ENCODE results near the gene STK32C.
A peak's percentile ranks its signal among the peaks of the same experiment; 100 is the strongest.
"Not testable (repeated sequence)": the region's sequence is repeated elsewhere in the genome, so short reads cannot be mapped to it uniquely, and the experiment has no call there.

The STK32C gene

DNA sequence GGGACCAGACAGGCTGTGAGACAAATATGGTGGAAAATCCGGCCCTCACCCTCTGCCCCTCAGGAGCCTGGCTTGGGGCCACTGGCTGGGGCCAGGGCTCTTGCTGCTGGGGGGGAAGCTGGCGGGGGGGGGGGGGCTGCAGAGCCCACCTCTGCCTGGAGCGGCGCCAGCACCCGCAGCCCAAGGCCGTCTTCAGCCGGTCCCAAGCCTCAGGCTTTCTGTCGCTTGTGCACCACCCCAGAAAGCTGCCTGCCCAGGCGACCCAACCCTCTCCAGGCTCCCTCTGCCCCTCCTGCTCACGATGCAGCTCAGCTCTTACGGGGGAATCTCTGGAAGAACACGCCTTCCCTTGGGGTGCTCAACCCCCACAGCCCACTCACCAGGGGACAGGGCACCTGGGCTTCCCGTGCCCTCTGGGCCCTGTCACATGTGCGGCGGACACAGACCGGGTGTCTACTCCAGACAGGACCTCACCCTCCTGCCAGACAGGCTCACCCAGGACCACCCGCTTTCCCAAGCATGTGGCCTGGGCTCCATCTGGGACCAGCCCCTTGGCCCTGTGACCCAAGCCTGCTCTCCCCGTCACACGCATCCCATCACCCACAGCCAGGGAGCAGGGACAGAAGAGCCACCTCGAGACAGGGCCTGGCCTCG, 77.1 kb downstream of the STK32C start:
- DNase-seq (ENCODE audit: low spot score): no peak

DNA sequence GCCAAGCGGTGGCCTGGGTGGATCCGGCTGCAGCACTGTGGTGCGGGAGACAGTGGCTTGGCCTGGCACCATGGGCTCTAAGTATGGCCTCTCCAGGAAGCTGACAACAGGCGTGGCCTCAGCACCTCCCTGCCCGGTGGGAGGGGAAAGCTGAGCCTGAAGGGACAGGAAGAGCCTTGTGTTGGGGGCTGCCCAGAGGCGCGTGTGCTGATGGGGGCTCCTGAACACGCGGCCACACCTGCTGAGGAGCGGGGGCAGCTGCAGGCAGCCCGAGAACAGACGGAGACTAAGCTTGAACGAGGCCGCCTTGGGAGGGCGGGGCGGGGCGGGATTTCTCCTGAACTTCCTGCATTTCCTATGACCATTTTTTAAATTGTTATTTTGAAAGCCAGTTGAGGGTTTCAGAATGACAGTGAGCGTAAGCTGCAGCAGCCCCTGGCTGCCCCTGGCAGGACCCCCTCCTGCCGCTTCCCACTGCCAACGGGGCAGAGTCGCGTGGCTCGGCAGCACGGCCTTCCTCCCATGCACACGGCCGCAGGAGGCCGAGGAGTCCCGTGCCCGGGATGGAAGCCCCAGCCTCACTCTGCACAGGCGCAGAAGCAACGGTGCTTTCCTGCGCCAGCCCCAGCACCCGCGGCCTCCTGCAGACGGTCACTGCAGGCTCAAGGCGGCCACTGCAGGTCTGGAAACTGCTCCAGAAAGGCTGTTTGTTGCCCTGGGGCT, 77.8 kb downstream of the STK32C start:
- DNase-seq (ENCODE audit: low spot score): peak; percentile 81

DNA sequence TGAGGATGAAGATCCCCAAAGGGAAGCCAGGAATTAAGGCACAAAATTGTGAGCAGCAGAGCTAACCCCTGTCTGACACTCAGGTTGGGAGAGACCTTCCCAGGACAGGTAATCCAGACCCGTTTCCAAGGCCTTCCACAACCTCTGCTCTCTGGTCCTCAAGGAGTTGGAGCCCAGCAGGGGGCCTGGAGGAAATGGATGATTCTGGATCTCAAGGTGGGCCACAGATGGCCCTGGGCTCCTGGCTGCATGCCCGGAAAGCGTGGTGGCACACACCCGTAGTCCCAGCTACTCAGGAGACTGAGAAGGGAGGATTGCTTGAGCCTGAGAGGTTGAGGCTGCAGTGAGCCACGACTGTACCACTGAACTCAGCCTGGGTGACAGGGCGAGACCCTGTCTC, 78.7 kb downstream of the STK32C start:
- DNase-seq (ENCODE audit: low spot score): no peak

DNA sequence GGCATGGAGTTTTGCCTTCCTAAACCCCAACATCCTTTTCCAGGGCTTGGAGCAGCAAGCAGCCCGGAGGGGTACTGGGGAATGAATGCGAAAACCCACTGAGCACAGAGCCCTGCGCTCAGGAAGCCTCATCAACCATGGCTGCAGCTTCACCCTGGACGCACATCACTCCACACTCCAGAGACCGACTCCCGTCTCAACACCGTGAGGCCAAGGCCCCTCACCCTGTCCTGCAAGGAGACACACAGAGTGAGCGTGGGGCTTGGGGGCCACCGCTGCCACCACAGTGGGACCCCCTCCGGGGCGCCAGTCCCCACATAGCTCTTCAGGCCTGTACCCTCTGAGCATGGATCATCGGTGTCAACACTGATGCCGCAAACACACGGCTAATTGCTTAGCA, 79.1 kb downstream of the STK32C start:
- no peak for DNase-seq (ENCODE audit: low spot score)

DNA sequence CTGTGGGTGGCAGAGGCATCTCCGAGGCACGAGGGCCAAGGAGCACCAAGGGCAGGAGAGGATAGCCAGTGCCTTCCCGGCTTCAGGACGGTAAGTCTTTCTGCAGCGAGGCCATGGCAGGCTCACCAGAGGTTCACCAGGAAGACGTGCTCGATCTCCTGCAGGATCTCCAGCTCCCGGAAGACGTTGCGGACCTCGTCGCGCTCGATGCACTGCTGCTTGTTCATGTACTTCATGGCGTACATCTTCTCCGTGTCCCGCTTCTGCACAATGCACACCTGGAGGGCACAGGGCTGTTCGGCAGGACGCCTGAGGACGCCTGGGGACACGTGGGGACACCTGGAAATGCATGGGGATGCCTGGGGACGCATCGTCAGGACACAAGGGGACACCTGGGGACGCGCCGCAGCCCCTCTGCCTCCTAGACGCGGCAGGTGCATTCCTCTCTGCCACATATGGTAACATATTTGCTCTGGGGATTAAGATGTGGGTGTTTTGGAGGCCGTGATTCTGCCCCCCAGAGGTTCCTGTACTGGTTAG, 79.8 kb downstream of the STK32C start:
- no peak for DNase-seq (ENCODE audit: low spot score)

DNA sequence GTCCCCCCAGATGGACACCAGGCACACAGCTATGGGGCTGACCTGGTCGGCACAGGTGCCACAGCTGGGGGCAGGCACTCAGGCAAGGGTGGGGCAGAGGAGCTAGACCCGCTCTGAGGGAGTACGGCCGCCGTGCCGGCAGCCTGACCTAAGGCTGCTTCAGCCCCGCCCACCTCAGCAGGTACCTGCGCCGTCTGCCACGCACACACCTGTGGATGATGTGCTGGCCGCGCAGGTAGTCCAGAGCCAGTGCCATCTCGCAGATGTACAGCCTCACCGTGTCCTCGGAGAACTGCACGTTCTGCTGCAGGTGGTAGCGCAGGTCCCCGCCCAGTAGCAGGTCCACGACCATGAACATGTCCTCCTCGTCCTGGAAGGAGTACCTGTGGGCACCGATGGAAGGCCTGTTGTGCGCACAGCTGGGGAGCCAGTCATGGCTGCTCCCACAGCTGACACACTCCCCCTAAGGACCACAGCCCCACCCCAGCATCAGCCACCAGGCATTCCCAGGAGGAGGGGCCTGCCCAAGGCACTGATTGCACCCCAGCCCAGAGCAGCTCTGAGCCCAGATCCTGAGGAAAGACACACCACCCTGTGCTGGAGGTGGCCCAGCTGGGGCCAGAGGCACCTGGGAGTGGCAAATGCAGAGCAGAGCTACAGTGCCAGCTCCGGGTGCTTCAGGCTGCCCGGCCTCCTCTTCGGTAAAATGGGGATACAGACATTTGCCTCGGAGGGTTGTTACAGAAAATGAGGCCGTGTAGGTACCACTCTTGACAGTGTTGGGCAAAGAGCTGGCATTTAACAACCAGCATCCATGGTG, 81.0 kb downstream of the STK32C start:
- no peak for DNase-seq (ENCODE audit: low spot score)

DNA sequence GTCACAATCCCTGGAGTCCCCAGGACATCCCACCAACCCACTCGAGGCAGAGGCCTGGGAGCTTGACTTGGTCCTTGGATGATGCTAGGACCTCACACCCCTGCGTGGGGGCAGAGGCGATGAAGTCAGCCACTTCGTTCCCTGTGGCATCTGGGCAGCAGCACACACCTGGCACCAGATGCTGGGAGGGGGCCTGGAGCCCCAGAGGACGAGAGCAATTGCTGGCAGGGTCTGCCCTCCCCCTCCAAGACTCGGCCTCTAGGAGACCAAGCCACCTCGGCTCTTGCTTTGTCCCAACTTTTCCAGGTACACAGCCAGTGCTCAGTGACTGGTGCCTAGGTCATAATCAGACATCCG, 81.9 kb downstream of the STK32C start:
- no peak for DNase-seq (ENCODE audit: low spot score)

DNA sequence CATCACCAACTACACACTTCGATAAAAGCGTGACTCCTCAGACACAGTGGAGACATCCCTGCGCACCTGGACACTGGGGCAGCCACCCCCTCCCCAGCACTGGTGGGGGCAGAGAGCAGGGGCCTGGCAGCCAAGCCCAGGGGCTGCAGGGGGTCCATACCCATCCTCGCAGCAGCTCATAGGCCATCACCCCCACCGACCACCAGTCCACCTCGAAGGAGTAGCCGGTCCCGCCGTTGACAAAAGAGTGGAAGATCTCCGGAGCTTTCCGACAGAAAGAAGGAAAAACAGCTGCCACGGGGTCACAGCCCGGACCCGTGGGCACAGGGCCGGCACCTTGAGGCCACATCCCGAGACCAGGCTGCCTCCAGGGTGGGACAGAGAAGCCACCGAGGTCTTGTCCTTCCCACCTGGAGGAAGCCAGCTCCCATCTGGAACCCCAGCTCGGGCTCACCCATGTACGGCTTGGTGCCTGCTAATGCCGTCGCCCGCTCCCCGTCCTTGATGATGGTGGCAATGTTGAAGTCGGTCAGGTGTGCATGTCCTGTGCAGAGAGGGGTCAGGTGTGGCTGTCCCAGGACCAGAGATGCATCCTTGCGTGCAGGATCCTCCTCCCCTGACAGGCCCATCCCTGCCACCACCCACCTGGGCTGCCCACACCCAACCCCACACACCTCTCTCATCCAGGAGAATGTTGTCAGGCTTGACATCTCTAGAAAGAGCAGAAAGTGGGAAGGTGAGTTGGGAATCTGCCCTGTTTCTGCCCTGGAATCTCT, 82.5 kb downstream of the STK32C start:
- no peak for DNase-seq (ENCODE audit: low spot score)

DNA sequence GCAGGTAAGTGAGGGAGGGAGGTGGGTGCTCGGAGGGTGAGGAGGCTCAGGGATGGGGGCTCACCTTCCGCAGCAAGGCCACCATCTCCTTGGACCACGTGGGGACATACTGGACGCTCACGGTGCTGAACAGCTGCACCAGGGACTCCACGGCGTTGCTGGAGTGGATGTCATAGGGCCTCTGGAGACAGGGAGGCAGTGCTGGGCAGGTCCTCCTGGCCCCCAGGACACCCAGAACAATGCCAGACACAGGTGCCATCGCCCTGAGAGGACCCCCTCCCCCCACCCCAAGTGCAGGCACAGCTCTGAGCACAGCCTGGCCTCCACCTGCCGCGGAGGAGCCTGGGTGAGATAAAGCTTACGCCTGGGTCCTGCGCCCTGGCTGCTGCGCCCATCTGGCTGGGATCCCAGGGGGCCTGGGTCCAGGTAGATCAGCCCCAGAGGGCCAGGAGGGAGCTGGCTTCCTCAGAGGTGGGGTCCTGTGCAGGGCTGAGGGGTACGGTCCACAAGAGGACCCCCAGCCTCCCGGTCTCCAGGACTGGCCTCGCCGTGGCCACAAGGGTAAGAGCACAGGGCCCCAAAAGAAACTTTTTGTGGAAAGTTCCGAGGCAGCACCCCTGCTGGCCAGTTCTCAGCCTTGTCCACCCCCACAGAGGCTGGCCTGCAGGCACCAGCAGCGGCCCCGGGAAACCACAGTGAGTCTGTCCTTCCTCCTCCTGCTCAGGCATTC, 83.2 kb downstream of the STK32C start:
- no peak for DNase-seq (ENCODE audit: low spot score)

DNA sequence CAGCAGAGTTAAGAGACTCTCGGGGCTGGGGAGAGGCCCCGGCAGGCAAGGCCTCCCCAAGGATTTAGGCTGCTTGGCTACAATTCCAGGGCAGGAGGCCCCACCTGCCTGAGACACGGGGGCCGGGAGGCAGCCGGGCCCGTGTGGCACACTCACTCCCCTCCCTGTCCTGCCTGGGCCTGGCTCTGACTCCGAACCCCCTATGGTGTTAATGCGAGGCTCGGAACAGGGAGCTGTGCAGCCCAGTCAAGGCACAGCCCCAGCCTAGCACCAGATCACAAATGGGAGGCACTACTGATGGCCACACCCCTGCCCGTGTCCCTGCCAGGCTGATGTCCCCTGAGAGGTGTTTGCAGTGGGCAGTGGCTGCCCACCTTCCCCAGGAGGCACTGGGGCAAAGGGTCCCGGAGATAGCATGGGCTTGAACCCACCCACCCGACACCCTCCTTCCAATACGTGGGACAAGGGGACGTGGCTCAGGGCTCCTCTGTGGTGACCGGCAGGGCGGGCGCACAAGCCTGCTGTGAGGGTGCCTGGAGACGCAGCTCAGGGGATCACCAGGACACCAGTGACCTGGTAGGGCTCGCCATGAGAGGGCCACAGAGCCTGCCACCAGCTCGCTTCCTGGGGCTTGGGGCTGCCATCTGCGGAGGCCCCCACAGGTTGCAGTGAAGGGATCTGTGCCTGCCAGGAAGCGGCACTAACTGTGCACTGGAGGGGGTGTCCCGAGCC, 84.0 kb downstream of the STK32C start:
- no peak for DNase-seq (ENCODE audit: low spot score)

DNA sequence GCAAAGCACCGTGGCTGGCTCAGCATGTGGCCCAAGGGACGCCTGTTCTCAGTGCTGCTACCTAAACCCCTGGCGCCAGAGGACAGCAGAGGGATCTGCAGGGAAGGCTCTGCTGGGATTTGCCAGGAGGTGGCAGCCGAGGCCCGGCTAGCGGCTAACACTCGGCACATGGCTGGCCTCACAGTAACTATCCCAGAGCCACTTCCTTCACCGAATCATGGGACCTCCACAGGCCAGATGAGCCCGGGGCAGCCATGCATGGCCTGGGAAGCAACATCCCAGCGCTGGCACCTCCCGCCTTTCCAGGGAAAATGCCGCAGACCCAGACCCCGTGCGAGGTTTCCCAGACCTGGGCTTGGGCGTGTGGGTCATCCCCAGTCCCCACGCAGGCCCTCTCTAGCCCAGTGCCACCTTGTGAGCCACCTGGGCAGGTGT, 84.6 kb downstream of the STK32C start:
- DNase-seq (ENCODE audit: low spot score): peak; percentile 95

DNA sequence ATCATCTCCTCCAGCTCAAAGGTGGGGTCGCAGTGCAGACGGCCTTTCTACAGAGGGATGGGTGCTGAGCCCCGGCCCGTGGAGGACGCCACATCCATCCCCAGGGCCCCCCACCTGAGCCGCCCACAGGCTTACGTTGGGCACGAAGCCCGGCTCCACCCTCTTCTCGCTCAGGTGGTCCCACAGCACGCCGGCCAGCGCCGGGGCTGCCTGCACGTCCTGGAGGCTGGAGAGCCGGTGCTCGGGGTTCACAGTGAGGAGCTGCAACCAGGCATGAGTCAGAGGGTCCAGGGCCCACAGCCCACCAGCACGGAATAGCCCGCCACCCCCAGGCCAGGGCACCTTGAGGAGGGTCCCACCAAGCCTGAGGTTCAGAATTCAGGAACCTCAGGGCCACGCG, 85.0 kb downstream of the STK32C start:
- DNase-seq (ENCODE audit: low spot score): no peak

DNA sequence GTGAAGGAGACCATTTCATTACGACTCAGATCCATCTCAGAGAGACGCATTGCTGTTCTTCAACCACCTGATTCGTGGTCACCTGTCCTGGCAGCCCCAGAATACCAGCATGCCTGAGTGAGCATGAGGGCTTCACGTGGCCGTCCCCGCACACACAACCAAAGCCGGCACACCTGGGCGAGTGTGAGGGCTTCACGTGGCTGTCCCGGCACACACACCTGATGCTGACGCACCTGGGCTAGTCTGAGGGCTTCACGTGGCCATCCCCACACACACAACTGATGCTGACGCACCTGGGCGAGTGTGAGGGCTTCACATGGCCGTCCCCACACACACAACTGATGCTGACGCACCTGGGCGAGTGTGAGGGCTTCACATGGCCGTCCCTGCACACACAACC, 86.8 kb downstream of the STK32C start:
- DNase-seq (ENCODE audit: low spot score): not testable (repeated sequence)

DNA sequence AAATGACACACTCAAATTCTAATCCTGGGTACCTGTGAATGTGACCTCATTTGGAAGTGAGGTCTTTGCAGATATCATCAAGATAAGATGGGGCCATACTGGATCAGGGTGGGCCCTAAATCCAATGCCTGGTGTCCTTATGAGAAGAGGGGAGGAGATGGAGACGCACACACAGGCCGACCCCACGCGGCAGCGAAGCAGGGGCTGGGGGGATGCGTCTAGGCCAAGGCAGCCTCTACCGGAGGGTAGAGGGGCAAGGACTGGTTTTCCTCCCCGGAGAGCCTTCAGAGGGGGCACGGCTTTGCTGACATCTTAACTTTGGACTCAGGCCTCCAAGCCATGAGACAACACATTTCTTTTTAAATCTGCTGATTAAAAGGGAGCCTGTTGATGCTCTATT, 87.7 kb downstream of the STK32C start:
- no peak for DNase-seq (ENCODE audit: low spot score)

DNA sequence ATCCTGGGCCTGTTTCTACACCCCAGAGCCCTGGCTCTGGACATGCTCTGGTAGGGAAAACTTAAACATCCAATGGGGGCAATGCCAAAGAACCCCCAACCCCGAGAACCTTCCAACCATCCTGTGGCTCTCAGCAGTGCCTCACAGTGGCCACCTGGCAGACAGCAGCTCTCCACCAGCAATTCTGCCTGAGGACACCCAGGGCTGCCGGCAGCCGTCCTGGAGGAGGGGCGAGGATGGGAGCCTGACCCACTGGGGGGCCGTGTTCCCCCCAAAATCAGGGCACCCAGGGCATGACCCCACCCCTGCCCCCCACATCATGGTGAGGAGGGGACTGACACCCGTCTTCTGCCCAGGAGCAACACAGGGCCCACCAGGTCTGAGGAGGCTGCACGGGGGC, 88.3 kb downstream of the STK32C start:
- DNase-seq (ENCODE audit: low spot score): no peak

DNA sequence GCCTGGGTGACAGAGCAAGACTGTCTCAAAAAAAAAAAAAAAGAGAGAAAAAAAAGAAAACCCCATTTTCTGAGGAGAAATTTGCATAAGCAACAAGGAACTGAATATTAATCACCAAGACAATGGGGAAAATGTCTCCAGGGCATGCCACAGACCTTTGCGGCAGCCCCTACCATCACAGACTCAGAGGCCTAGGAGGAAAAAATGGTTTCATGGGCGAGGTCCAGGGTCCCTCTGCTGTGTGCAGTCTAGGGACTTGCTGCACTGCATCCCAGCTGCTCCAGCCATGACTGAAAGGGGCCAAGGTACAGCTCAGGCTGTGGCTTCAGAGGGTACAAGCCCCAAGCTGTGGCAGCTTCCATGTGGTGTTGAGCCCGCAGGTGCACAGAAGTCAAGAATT, 91.3 kb downstream of the STK32C start:
- DNase-seq (ENCODE audit: low spot score): not testable (repeated sequence)

DNA sequence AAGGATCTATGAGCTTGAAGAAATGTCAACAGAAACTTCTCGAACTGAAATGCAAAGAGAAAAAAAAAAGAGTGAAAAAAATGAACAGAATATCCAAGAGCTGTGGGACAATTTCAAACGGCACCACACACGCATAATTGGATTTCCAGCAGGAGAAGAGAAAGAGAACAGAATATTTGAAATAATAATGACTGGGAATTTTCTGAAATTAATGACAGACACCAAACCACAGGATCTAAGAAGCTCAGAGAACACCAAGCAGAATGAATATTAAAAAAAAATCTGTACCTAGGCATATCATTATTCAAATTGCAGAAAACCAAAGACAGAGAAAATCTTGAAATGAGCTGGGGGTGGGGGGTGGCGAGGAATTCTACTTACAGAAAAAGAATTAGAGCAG, 93.8 kb downstream of the STK32C start:
- DNase-seq (ENCODE audit: low spot score): no peak

DNA sequence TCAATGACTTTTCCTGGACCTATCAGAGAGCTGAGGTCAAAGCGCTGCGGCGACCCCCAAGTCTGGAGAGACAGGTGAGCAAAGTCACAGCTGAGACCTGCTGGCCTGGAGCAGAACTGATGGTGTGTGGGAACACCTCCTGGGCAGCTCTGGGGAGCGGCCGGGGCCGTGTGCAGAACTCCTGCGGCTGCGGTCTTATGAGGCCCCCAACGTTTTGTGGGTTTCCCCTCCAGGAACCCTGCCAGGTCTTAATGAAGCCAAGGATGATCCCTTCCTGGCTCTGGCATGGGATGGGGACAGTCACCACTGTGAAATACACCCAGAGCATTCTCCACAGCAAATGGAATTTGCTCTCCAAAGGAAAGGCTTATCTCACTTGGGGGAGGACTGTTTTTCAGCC, 94.9 kb downstream of the STK32C start:
- DNase-seq (ENCODE audit: low spot score): no peak

DNA sequence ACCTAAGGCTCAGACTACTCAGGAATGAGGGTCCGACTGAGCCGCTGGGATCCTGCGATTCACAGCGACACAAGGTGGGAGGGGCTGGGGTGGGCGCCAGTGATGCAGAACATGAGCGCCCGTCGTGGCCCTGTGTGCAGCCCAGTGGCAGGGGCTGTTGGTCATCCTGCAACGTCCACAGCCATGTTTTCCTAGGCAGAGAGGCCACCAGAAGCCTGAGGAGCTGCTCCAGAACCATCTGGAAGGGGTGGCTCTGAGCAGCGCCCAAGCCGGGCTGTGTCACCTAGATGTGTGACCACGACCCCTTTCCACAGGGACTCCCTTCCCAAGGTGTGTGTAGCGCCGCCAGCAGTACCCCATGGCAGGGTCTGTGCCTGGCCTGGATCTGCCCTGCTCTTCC, 96.5 kb downstream of the STK32C start:
- no peak for DNase-seq (ENCODE audit: low spot score)

DNA sequence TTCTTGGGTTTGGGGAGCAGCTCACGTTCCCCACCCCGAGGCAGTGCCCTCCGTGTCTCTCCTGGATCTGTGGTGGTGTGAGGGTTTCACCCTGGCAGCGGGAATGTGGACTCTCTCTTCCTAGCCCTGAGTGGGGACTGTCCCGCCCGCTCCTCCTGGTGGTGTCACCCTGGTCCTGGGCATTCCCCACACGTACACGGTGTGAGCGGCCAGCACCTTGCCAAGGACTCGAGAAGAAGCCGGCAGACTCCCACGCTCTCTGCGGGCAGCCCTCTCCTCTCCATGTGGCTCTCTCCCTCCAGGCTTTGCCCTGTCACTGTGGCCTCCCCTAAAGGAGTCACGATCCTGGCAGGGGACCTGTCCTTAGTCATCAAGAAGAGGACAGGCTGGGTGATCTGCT, 97.0 kb downstream of the STK32C start:
- no peak for DNase-seq (ENCODE audit: low spot score)
